ENCODE measurements around the gene CLBA1.
A peak's percentile ranks its signal among the peaks of the same experiment; 100 is the strongest.

The CLBA1 gene

GRCh38 chr14:105021656-105022275 is 36.2 kb downstream of the CLBA1 start:
- peak; percentile 51 for DNase-seq
- Histone ChIP-seq H3K36me3 (peaks cover 17% of the 10 kb centered on the region), H3K9me3 (no peaks in the 10 kb centered on the region), H3K27me3 (no peaks in the 10 kb centered on the region), H3K4me3 (ENCODE audit: low read depth, low read length) (peak overlapping the region; percentile 90), H3K4me1 (peaks cover 3% of the 10 kb centered on the region)
- TF ChIP-seq, protein P1, sequence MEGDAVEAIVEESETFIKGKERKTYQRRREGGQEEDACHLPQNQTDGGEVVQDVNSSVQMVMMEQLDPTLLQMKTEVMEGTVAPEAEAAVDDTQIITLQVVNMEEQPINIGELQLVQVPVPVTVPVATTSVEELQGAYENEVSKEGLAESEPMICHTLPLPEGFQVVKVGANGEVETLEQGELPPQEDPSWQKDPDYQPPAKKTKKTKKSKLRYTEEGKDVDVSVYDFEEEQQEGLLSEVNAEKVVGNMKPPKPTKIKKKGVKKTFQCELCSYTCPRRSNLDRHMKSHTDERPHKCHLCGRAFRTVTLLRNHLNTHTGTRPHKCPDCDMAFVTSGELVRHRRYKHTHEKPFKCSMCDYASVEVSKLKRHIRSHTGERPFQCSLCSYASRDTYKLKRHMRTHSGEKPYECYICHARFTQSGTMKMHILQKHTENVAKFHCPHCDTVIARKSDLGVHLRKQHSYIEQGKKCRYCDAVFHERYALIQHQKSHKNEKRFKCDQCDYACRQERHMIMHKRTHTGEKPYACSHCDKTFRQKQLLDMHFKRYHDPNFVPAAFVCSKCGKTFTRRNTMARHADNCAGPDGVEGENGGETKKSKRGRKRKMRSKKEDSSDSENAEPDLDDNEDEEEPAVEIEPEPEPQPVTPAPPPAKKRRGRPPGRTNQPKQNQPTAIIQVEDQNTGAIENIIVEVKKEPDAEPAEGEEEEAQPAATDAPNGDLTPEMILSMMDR (IDR thresholded peaks at IDR 0.05; ENCODE audit: low read depth, low read length), result peak; percentile 37; the same call in 1 of the 2 replicates

DNA sequence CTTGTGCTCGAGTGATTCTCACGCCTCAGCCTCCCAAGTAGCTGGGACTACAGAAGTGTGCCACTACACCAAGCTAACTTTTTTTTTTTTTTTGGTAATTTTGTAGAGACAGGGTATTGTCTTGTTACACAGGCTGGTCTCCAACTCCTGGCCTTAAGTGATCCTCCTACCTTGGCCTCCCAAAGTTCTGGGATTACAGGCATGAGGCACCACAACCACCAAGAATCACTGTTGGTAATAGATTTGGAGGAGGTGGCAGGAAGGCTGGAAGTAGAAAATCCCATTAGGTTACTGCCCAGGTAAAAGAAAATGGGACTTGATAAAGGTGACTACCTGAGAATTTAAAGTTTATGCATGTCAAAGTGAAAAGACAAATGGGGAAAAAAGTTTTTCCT is 36.7 kb downstream of the CLBA1 start:
- H3K4me3 ChIP-seq (ENCODE audit: low read depth, low read length), result peak overlapping the region; percentile 90
- H3K9me3 ChIP-seq, result no peaks in the 10 kb centered on the region
- TF ChIP-seq, protein P1 (IDR thresholded peaks at IDR 0.05; ENCODE audit: low read depth, low read length), result no peak
- peaks cover 17% of the 10 kb centered on the region for H3K36me3 ChIP-seq
- H3K4me1 ChIP-seq, result 0 out of 2 replicates have a peak, but pooled peaks cover 3% of the 10 kb centered on the region
- no peaks in the 10 kb centered on the region for H3K27me3 ChIP-seq
- no peak for DNase-seq

DNA sequence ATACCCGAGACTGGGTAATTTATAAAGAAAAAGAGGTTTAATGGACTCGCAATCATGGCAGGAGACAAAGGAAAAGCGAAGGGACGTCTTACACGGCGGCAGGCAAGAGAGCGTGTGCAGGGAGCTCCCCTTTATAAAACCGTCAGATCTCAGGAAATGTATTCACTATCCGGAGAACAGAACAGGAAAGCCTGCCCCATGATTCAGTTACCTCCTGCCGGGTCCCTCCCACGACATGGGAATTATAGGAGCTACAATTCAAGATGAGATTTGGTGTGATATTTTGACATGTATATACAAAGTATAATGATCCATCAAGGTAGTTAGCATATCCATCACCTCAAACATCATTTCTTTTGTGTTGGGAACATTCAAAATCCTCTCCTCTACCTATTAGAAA is 37.6 kb downstream of the CLBA1 start:
- Histone ChIP-seq H3K4me3 (ENCODE audit: low read depth, low read length) (no peak overlapping the region), H3K36me3 (peaks cover 17% of the 10 kb centered on the region), H3K9me3 (no peaks in the 10 kb centered on the region), H3K27me3 (no peaks in the 10 kb centered on the region), H3K4me1 (0 out of 2 replicates have a peak, but pooled peaks cover 3% of the 10 kb centered on the region)
- TF ChIP-seq, protein P1 (IDR thresholded peaks at IDR 0.05; ENCODE audit: low read depth, low read length), result no peak
- no peak for DNase-seq

DNA sequence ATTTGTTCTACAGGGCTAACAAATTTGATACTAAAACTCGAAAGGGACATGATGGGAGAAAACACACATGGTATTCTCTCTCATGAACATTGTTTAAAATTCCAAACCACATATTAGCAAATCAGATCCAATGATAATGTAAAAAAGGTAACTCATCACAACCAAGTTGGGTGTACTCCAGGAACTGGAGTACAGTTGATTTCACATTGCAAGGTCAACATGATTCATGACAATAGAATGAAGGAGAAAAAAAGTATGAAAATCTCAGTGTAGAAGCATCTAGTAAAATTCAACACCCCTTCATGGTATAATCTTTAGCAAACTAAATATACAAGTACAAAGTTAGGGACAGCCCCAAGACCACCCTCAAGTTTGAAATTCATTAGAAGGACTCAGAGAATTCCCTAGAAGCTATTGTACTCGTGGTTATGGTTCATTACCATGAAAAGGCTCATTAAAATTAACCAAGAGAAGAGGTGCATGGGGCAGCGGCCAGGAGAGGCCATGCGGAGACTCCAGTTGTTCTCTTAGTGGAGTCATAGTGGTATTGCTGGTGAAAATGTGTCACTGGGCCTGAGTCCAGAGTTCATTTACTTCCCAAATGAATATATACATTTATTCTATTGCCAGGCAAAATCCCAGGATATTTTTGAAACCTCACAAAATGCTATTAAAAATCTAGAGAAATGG is 38.3 kb downstream of the CLBA1 start:
- no peak overlapping the region for H3K4me3 ChIP-seq (ENCODE audit: low read depth, low read length)
- H3K27me3 ChIP-seq, result no peaks in the 10 kb centered on the region
- peaks cover 13% of the 10 kb centered on the region for H3K36me3 ChIP-seq
- TF ChIP-seq, protein P1 (IDR thresholded peaks at IDR 0.05; ENCODE audit: low read depth, low read length), result no peak
- H3K9me3 ChIP-seq, result no peaks in the 10 kb centered on the region
- 0 out of 2 replicates have a peak, but pooled peaks cover 3% of the 10 kb centered on the region for H3K4me1 ChIP-seq
- no peak for DNase-seq

DNA sequence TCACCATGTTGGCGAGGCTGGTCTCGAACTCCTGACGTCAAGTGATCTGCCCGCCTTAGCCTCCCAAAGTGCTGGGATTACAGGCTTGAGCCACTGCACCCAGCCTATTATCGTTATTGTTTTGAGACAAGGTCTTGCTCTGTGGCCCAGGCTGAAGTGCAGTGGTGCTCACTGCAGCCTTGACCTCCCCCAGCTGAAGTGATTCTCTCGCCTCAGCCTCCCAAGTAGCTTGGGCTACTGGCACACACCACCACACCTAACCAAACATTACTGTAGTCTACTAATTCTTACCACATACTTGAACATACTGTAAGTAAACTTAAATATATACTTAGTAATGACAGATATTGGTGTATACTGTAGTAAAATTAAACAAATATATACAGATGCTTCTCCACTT is 39.8 kb downstream of the CLBA1 start:
- Histone ChIP-seq H3K4me3 (ENCODE audit: low read depth, low read length) (no peak overlapping the region), H3K4me1 (0 out of 2 replicates have a peak, but pooled peaks cover 3% of the 10 kb centered on the region), H3K9me3 (no peaks in the 10 kb centered on the region), H3K27me3 (no peaks in the 10 kb centered on the region), H3K36me3 (peaks cover 4% of the 10 kb centered on the region)
- TF ChIP-seq, protein P1 (IDR thresholded peaks at IDR 0.05; ENCODE audit: low read depth, low read length), result no peak
- no peak for DNase-seq
